GM18502 (cell line): Measurements from ENCODE around the gene ZNF234.
"Not testable (repeated sequence)": the region's sequence is repeated elsewhere in the genome, so short reads cannot be mapped to it uniquely, and the experiment has no call there.

Experiments
- ATAC-seq: cut with Tn5 transposase; IDR thresholded peaks from one replicate; pipeline ENCODE4 v1.9.1; 2021; ENCODE audit warnings: mild to moderate bottlenecking; ENCODE audit not compliant: unreplicated experiment, poor library complexity

The ZNF234 gene

GRCh38 chr19:44176590-44176989 is 35.2 kb downstream of the ZNF234 start:
- ATAC-seq: no peak

DNA sequence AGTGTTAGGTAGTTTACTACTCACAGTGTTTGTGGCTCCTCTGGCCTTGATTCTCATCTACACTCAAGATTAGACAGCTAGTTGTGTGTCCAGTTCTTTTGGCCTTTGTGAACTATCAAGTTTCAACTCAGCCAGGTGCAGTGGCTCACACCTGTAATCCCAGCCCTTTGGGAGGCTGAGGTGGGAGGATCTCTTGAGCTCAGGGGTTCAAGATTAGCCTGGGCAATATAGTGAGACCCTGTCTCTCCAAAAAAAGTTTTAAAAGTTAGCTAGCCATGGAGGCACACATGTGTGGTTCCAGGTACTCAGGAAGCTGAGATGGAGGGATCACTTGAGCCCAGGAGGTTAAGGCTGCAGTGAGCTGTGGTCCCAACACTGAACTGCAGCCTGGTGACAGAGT is 39.6 kb downstream of the ZNF234 start:
- ATAC-seq: no peak

GRCh38 chr19:44182145-44182544 is 40.8 kb downstream of the ZNF234 start:
- ATAC-seq: no peak

GRCh38 chr19:44190020-44190419 is 48.7 kb downstream of the ZNF234 start:
- ATAC-seq: no peak

DNA sequence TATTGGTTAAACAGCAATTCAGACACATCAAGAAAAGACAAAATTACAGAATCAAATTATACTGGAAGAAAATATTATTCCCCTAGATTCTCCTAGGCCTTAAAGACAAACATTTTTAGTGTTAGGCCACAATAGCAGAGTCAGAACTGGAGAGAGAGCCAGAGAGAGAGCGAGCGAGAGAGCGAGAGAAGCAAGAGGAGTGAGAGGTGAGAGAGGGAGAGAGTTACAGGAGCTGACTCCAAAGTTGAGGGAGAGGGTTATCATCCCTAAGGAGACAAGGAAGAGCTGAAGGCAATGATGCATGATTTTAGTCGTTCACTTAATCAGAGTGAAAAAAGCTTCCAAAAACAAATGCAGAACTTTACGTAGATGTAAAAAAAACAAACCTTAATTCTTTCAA is 50.8 kb downstream of the ZNF234 start:
- ATAC-seq: no peak

DNA sequence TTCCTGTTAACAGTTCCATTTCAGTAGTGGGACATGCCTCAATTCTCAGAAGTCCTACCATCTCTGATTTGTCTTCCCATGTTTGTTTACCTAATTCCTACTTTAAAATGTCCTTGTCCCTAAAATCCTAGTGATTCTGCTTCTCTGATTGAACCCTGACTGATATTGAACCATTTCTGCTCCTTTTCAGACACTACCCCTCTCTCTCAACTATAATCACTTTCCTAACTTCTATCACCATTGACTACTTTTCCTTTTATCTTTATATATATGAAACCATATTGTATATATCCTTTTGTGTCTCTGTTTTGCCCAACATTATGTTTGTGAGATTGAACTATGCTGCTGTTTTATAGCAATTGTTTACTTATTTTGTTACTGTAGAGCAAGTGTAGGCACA is 55.4 kb downstream of the ZNF234 start:
- no peak for ATAC-seq

DNA sequence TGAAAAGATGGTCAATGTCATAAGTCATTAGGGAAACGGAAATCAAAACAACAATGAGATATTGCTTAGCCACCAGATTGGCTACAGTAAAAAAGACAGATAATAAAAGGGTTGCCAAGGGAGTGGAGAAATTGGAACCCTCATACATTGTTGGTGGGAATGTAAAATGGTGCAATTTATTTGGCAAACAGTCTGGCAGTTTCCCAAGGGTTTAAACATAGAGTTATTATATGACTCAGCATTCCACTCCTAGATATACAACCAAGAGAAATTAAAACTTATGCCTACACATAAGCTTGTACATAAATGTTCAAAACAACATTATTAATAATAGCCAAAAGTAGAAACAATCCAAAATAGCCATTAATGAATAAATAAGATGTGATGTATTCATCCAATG is 61.1 kb downstream of the ZNF234 start:
- no peak for ATAC-seq

DNA sequence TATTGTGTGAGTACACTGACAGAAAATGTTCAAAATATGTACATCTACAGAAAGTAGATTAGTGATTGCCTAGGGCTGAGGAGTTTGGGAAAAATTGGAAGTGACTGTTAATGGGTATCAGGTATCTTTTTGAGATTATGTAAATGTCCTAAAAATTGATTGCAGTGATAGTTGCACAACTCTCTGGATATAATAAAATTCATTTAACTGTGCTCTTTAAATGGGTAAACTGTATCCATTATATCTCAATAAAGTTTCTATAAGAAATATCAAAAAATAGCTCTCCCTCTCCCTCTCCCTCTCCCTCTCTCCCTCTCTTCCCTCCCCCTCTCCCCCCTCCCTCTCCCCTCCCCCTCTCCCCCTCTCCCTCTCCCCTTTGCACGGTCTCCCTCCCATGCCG is 61.6 kb downstream of the ZNF234 start:
- ATAC-seq: no peak

- not testable (repeated sequence) for ATAC-seq
Observed at GRCh38 chr19:44203877-44204276, 62.5 kb downstream of the ZNF234 start.

- no peak for ATAC-seq
Observed at GRCh38 chr19:44204772-44205171, 63.4 kb downstream of the ZNF234 start.

- peak; percentile 88 for ATAC-seq
Observed at GRCh38 chr19:44207126-44207803, 65.9 kb downstream of the ZNF234 start.
